Mononuclear cell (primary cell): Measurements from ENCODE around the gene STPG3. TPM values are rescaled to one million over a fixed set of nuclear protein-coding genes. Genes with fewer than 3 reads are reported as not detected.

Experiments
- H3K27me3 ChIP-seq: 2 replicates; pipeline ENCODE4 v1.6.0; 2011; ENCODE audit warnings: low read length, control low read depth; ENCODE audit not compliant: insufficient read depth
- H3K4me1 ChIP-seq: 2 replicates; pipeline ENCODE4 v1.5.1; 2011; ENCODE audit warnings: mild to moderate bottlenecking, low read length, control low read depth; ENCODE audit not compliant: insufficient read depth
- H3K4me3 ChIP-seq: 2 replicates; pipeline ENCODE4 v1.5.1; 2011; ENCODE audit warnings: mild to moderate bottlenecking, low read length, moderate library complexity
- H3K9me3 ChIP-seq: 2 replicates; pipeline ENCODE4 v1.5.1; 2011; ENCODE audit warnings: low read depth, mild to moderate bottlenecking, control low read depth, low read length
- total RNA-seq: library from RNA; depleted of rRNA; stranded (reverse); fragments of >200 nt; gene quantifications from one replicate; pipeline ENCODE4 v1.2.3, GENCODE V29; 2012

STPG3 gene
- total RNA-seq, 1 donor = not detected

GRCh38 chr9:137273095-137273490, 22.0 kb downstream of the STPG3 start:
- H3K4me3 ChIP-seq = no peak overlapping the region
- no peaks in the 10 kb centered on the region for H3K27me3 ChIP-seq
- H3K9me3 ChIP-seq = no peaks in the 10 kb centered on the region
- peaks cover 48% of the 10 kb centered on the region for H3K4me1 ChIP-seq

DNA sequence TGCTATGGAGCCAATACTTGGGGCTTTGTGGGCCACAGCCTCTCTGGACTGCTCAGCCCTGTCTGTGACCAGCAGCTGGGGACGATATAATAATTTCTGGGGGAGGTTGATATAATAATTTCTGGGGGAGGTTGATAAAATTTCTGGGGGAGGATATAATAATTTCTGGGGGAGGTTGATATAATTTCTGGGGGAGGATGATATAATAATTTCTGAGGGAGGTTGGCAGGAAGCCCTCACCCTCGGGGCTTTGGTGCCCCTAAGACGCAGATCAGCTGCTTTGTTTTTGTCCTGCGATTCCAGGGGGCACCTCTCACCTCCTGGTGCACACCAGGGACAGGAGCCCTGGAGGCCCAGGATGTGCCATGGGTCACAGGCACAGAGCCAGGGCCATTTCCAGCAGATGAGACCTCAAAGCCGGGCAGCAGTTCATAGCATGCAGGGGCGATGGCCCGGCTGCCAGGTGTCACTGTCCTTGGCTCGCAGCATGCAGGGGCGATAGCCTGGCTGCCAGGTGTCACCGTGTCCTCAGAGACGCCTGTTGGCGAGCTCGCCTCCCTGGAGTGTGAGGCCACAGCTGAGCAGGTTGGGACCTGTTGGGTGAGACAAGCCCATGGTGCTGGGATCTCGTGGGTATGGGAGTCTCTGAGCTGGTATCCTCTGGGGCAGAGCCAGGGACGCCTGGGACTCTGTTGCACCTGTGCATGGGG, 22.7 kb downstream of the STPG3 start:
- peaks cover 46% of the 10 kb centered on the region for H3K4me1 ChIP-seq
- H3K4me3 ChIP-seq = no peak overlapping the region
- H3K9me3 ChIP-seq = no peaks in the 10 kb centered on the region

GRCh38 chr9:137275203-137275587, 24.1 kb downstream of the STPG3 start:
- peaks cover 54% of the 10 kb centered on the region for H3K4me1 ChIP-seq
- no peak overlapping the region for H3K4me3 ChIP-seq
- no peaks in the 10 kb centered on the region for H3K9me3 ChIP-seq
- no peaks in the 10 kb centered on the region for H3K27me3 ChIP-seq

More for the DNA sequence above, 22.7 kb downstream of the STPG3 start:
- no peaks in the 10 kb centered on the region for H3K27me3 ChIP-seq

DNA sequence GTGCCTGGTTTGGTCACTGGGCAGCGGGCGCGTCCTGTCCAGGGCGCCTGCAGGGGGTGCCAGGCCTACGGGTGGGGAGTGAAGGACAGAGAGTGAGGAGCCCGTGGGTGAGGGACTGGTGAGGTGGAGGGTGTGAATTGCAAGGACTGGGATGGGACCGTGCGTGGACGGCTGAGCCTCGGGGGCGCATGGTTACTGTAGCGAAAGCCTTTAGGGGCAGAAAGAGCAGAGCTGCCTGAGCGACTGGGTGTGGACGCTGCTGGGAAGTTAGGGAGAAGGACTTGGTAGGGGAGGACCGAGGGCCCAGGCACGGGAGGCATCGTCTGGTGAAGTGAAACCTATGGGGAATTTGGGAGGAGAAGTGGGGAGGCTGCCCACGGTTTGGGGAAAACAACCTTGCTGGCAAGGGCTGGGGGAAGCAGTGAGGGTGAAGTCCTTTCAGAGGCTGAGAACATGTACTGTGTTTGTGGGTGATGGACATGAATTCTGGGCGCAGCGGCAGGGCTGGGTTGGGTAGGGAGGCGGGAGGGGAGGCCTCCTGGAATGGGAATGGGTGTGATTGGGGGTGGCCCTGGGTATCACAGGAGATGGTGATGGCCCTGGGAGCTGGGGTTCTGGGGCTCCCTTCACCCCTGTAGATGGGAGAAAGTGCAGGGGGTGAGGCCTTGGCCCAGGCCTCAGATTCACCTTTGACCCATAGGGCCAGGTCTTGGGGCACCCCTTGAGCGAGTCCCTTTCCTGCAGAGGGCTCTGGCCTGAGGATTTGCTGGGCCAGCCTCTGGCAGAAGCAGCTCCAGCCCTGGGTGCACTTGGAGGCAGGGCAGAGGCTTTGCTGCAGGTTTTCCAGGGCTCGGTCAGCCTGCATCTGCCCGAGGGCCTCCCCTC, 24.7 kb downstream of the STPG3 start:
- peaks cover 60% of the 10 kb centered on the region for H3K4me1 ChIP-seq
- H3K4me3 ChIP-seq = no peak overlapping the region
- H3K9me3 ChIP-seq = no peaks in the 10 kb centered on the region
- H3K27me3 ChIP-seq = no peaks in the 10 kb centered on the region

- H3K4me3 ChIP-seq = peak overlapping the region; percentile 81
- peaks cover 64% of the 10 kb centered on the region for H3K4me1 ChIP-seq
- H3K9me3 ChIP-seq = no peaks in the 10 kb centered on the region
- H3K27me3 ChIP-seq = no peaks in the 10 kb centered on the region
These were observed 25.6 kb downstream of the STPG3 start for GRCh38 chr9:137276473-137277328.

- H3K4me1 ChIP-seq = peaks cover 60% of the 10 kb centered on the region
- H3K27me3 ChIP-seq = no peaks in the 10 kb centered on the region
- H3K9me3 ChIP-seq = no peaks in the 10 kb centered on the region
- H3K4me3 ChIP-seq = peak within 1 kb of the TSS; percentile 81
These were observed 26.4 kb downstream of the STPG3 start, which contains the start of gene TOR4A for GRCh38 chr9:137277329-137278041. Gene TOR4A (plus strand): TSS chr9:137277726. CDS start chr9:137278690, 964 bp downstream.

- Histone ChIP-seq H3K9me3 (no peaks in the 10 kb centered on the region), H3K27me3 (no peaks in the 10 kb centered on the region), H3K4me3 (peak overlapping the region; percentile 81), H3K4me1 (peaks cover 65% of the 10 kb centered on the region)
These were observed 27.1 kb downstream of the STPG3 start for GRCh38 chr9:137278061-137278701.

- peak overlapping the region; percentile 81 for H3K4me3 ChIP-seq
- H3K4me1 ChIP-seq = peaks cover 65% of the 10 kb centered on the region
- no peaks in the 10 kb centered on the region for H3K27me3 ChIP-seq
- no peaks in the 10 kb centered on the region for H3K9me3 ChIP-seq
These were observed 27.9 kb downstream of the STPG3 start for GRCh38 chr9:137278721-137279711.

DNA sequence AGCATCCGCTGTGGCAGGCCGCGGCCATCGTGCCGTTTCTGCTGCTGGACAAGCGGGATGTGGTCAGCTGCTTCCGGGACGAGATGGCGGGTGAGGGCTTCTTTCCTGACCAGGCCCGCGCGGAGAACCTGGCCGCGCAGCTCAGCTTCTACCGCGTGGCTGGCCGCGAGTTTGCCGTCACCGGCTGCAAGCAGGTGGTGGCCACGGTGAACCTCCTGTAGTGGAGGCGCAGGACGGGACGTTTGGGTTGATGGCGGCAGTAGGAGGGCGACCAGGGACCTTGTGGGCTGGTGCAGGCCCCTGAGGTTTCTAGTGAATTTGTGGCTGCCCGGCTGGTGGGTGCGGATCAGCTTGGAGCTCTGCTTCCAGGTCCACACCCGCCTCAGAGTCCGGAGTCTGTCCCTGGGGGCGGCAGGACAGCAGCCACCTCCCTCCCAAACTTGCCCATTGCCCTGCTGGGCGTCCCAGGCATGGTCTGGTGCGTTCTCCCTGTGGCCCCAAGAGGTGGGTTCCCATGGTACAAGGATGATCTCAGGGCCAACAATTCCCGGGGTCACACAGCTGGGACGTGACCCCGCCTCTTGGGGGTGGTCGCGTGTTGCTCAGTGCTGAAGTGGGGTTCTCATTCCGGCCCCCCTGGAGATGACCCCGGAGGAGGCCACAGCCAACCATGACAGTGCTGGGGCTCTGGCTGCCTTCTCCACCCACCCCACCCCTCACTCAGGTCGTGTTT, 28.8 kb downstream of the STPG3 start:
- no peaks in the 10 kb centered on the region for H3K27me3 ChIP-seq
- H3K4me1 ChIP-seq = peaks cover 65% of the 10 kb centered on the region
- no peaks in the 10 kb centered on the region for H3K9me3 ChIP-seq
- H3K4me3 ChIP-seq = no peak overlapping the region

- H3K27me3 ChIP-seq = no peaks in the 10 kb centered on the region
- H3K4me1 ChIP-seq = peaks cover 64% of the 10 kb centered on the region
- H3K9me3 ChIP-seq = no peaks in the 10 kb centered on the region
- H3K4me3 ChIP-seq = no peak overlapping the region
These were observed 29.6 kb downstream of the STPG3 start for GRCh38 chr9:137280474-137281344.

DNA sequence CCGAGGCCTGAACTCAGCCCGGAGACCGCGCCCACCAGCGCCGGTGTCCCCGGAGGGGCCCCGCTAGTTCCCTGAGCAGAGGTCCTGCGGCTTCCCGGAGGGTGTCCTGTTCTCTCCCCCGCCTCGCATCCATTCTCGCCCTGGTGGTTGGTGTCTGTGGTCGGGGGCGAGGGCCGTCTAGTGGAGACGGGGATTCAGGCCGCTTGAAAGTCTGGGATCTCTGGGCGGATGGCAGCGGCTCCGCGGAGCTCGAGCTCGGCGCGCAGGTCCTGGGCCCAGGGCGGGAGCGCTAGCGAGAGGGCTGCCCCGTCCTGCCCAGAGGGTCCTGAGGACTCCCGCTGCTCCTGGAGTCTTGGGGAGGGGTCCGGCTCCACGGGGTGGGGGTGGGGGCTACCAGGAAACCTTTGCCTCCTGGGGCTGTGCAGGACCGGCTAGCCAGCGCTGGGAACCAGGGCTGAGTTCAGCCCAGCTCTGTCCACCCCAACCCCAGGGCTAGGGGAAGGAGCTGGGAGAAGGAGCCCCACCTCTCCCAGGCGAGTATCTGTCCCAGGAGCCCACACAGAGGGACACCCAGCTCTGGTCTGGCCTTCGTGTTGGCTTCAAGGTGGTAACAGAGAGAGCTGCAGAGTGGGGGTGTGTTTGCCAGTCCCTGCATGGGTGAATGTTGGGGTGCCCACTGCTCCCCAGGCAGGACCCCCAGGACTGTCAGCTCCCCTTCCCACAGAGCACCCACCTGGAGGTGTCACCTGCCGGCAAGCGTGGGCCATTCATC, 30.4 kb downstream of the STPG3 start:
- H3K4me1 ChIP-seq = peaks cover 62% of the 10 kb centered on the region
- no peaks in the 10 kb centered on the region for H3K9me3 ChIP-seq
- H3K27me3 ChIP-seq = no peaks in the 10 kb centered on the region
- no peak overlapping the region for H3K4me3 ChIP-seq
